ENCODE data around the gene DOCK1.
"Not testable (repeated sequence)": the region's sequence is repeated elsewhere in the genome, so short reads cannot be mapped to it uniquely, and the experiment has no call there.

Gene DOCK1

GRCh38 chr10:126926568-126926967, 21.3 kb downstream of the DOCK1 start:
- DNase-seq, result no peak

- DNase-seq, result no peak
Measured at GRCh38 chr10:126927799-126928198, 22.6 kb downstream of the DOCK1 start.

- no peak for DNase-seq
Measured at GRCh38 chr10:126928274-126928673, 23.0 kb downstream of the DOCK1 start.

GRCh38 chr10:126929391-126929790, 24.2 kb downstream of the DOCK1 start:
- DNase-seq, result no peak

GRCh38 chr10:126930131-126930882, 25.1 kb downstream of the DOCK1 start:
- no peak for DNase-seq

- DNase-seq, result no peak
Measured at GRCh38 chr10:126930883-126931503, 25.8 kb downstream of the DOCK1 start.

GRCh38 chr10:126931544-126931943, 26.3 kb downstream of the DOCK1 start:
- DNase-seq, result no peak

- DNase-seq, result no peak
Measured at GRCh38 chr10:126932516-126932915, 27.3 kb downstream of the DOCK1 start.

- no peak for DNase-seq
Measured at GRCh38 chr10:126933116-126933515, 27.9 kb downstream of the DOCK1 start.

- no peak for DNase-seq
Measured at GRCh38 chr10:126935263-126935946, 30.2 kb downstream of the DOCK1 start.

- DNase-seq, result no peak
Measured at GRCh38 chr10:126937026-126937425, 31.8 kb downstream of the DOCK1 start.

- DNase-seq, result not testable (repeated sequence)
Measured at GRCh38 chr10:126938121-126938520, 32.9 kb downstream of the DOCK1 start.

GRCh38 chr10:126939706-126940105, 34.5 kb downstream of the DOCK1 start:
- DNase-seq, result no peak

- no peak for DNase-seq
Measured at GRCh38 chr10:126940670-126941310, 35.6 kb downstream of the DOCK1 start.

- no peak for DNase-seq
Measured at GRCh38 chr10:126944191-126944590, 39.0 kb downstream of the DOCK1 start.

GRCh38 chr10:126945351-126946030, 40.3 kb downstream of the DOCK1 start:
- DNase-seq, result no peak

- DNase-seq, result no peak
Measured at GRCh38 chr10:126946746-126947145, 41.5 kb downstream of the DOCK1 start.

- DNase-seq, result no peak
Measured at GRCh38 chr10:126948355-126949160, 43.3 kb downstream of the DOCK1 start.

GRCh38 chr10:126949161-126949503, 43.9 kb downstream of the DOCK1 start:
- no peak for DNase-seq

GRCh38 chr10:126950401-126951105, 45.3 kb downstream of the DOCK1 start:
- DNase-seq, result no peak

GRCh38 chr10:126953886-126954285, 48.7 kb downstream of the DOCK1 start:
- DNase-seq, result no peak

- DNase-seq, result no peak
Measured at GRCh38 chr10:126955396-126955795, 50.2 kb downstream of the DOCK1 start.

All from stimulated activated CD4-positive, alpha-beta T cell treated with anti-CD3 and anti-CD28 coated beads, Interleukin-15, amount 100 ng/mL, for 24 hours (primary cell).